Activated naive CD4-positive, alpha-beta T cell treated with Interleukin-2 at 50 U/mL for 16 hours (primary cell): ENCODE results near the gene G6PC3.
"Not testable (repeated sequence)": the region's sequence is repeated elsewhere in the genome, so short reads cannot be mapped to it uniquely, and the experiment has no call there.

ENCODE experiments used
- DNase-seq: peaks from one replicate; pipeline ENCODE4 v3.0.0-alpha.2; 2020

G6PC3 gene

GRCh38 chr17:44110011-44110686, 39.6 kb downstream of the G6PC3 start:
- no peak for DNase-seq

- peak; percentile 34 for DNase-seq
Measured at GRCh38 chr17:44110823-44111633, 40.5 kb downstream of the G6PC3 start.

- no peak for DNase-seq
Measured at GRCh38 chr17:44111777-44112176, 41.2 kb downstream of the G6PC3 start.

GRCh38 chr17:44112284-44113280, 42.0 kb downstream of the G6PC3 start:
- no peak for DNase-seq

GRCh38 chr17:44113382-44113781, 42.8 kb downstream of the G6PC3 start:
- no peak for DNase-seq

GRCh38 chr17:44113868-44114840, 43.6 kb downstream of the G6PC3 start:
- DNase-seq: no peak

- DNase-seq: peak; percentile 20
Measured at GRCh38 chr17:44115585-44116415, 45.3 kb downstream of the G6PC3 start.

GRCh38 chr17:44117351-44117750, 46.8 kb downstream of the G6PC3 start:
- no peak for DNase-seq

- DNase-seq: no peak
Measured at GRCh38 chr17:44118427-44119050, 48.0 kb downstream of the G6PC3 start.

- no peak for DNase-seq
Measured at GRCh38 chr17:44119062-44119461, 48.5 kb downstream of the G6PC3 start.

- DNase-seq: no peak
Measured at GRCh38 chr17:44119798-44120197, 49.3 kb downstream of the G6PC3 start.

GRCh38 chr17:44120281-44120680, 49.7 kb downstream of the G6PC3 start:
- not testable (repeated sequence) for DNase-seq

- no peak for DNase-seq
Measured at GRCh38 chr17:44120851-44121605, 50.5 kb downstream of the G6PC3 start.

- no peak for DNase-seq
Measured at GRCh38 chr17:44121997-44122815, 51.7 kb downstream of the G6PC3 start.

- peak; percentile 27 for DNase-seq
Measured at GRCh38 chr17:44122816-44123355, 52.4 kb downstream of the G6PC3 start.

- peak; percentile 98 for DNase-seq
Measured at GRCh38 chr17:44123356-44124117, 53.0 kb downstream of the G6PC3 start, which contains the start of gene HDAC5. Gene HDAC5, minus strand, starts transcription at chr17:44123641. Its CDS starts 6,126 bp downstream, at chr17:44117515.

GRCh38 chr17:44124118-44124438, 53.5 kb downstream of the G6PC3 start:
- DNase-seq: no peak
